ENCODE results near the gene AKT1.

Gene AKT1

GRCh38 chr14:104791425-104791824, 4.1 kb downstream of the AKT1 start:
- DNase-seq (ENCODE audit: extremely low read depth, low read depth) = no peak
- no peak for TF ChIP-seq CTCF (IDR thresholded peaks at IDR 0.05; ENCODE audit: low read depth, low read length)

GRCh38 chr14:104789752-104790743, 5.5 kb downstream of the AKT1 start:
- no peak for TF ChIP-seq CTCF (IDR thresholded peaks at IDR 0.05; ENCODE audit: low read depth, low read length)
- no peak for DNase-seq (ENCODE audit: extremely low read depth, low read depth)

GRCh38 chr14:104788873-104789663, 6.5 kb downstream of the AKT1 start:
- no peak for DNase-seq (ENCODE audit: extremely low read depth, low read depth)
- TF ChIP-seq CTCF (IDR thresholded peaks at IDR 0.05; ENCODE audit: low read depth, low read length) = no peak

- no peak for TF ChIP-seq CTCF (IDR thresholded peaks at IDR 0.05; ENCODE audit: low read depth, low read length)
- DNase-seq (ENCODE audit: extremely low read depth, low read depth) = no peak
Observed at GRCh38 chr14:104788161-104788818, 7.3 kb downstream of the AKT1 start.

GRCh38 chr14:104787736-104788135, 7.8 kb downstream of the AKT1 start:
- TF ChIP-seq CTCF (IDR thresholded peaks at IDR 0.05; ENCODE audit: low read depth, low read length) = no peak
- no peak for DNase-seq (ENCODE audit: extremely low read depth, low read depth)

- DNase-seq (ENCODE audit: extremely low read depth, low read depth) = no peak
- TF ChIP-seq CTCF (IDR thresholded peaks at IDR 0.05; ENCODE audit: low read depth, low read length) = no peak
Observed at GRCh38 chr14:104786726-104787675, 8.5 kb downstream of the AKT1 start.

Data from AG09319 (cell line).